GM13977 (cell line): ENCODE measurements around the gene ADCY1.

ENCODE experiments used
- DNase-seq: peaks from one replicate; pipeline ENCODE4 v3.0.0; 2012; ENCODE audit warnings: low spot score
- CTCF ChIP-seq: IDR thresholded peaks from 2 replicates; pipeline ENCODE4 v1.5.1; 2012; ENCODE audit warnings: mild to moderate bottlenecking, control low read depth; ENCODE audit not compliant: insufficient read depth; ENCODE audit errors: extremely low read depth, missing control alignments
- in situ Hi-C: fragments of 300-500 bp; cut with MboI; formaldehyde crosslinking; loops from one replicate; pipeline ENCODE4 v1.12.0; 2022; ENCODE audit warnings: low sequenced_read_pairs, low pct_unique_long_range_greater_than_20kb, mixed read lengths, inconsistent platforms; ENCODE audit not compliant: unreplicated experiment

The ADCY1 gene

GRCh38 chr7:45715471-45716352, 141.5 kb downstream of the ADCY1 start:
- in situ Hi-C loops = no loop called here
- TF ChIP-seq CTCF = peak; percentile 8
- DNase-seq = no peak

GRCh38 chr7:45716380-45717203, 142.4 kb downstream of the ADCY1 start:
- no peak for TF ChIP-seq CTCF
- in situ Hi-C loops = no loop called here

GRCh38 chr7:45717537-45718235, 143.5 kb downstream of the ADCY1 start:
- TF ChIP-seq CTCF = no peak
- no peak for DNase-seq
- in situ Hi-C loops = no loop called here

More at GRCh38 chr7:45716380-45717203, 142.4 kb downstream of the ADCY1 start:
- no peak for DNase-seq

- no peak for TF ChIP-seq CTCF
Measured at GRCh38 chr7:45718464-45719330, 144.5 kb downstream of the ADCY1 start.

GRCh38 chr7:45720989-45721388, 146.8 kb downstream of the ADCY1 start:
- TF ChIP-seq CTCF = no peak
- DNase-seq = no peak
- in situ Hi-C loops = no loop called here

More at GRCh38 chr7:45718464-45719330, 144.5 kb downstream of the ADCY1 start:
- in situ Hi-C loops = no loop called here
- DNase-seq = no peak
